GM08714 (cell line): ENCODE measurements around the gene PRPF38A.

Source experiments
- H3K4me3 ChIP-seq: fragments of 200-500 bp; sonication (Bioruptor generic); 2 replicates; pipeline ENCODE4 v1.5.1; 2014; ENCODE audit warnings: mild to moderate bottlenecking, low read length, inconsistent platforms
- ZNF274 ChIP-seq: IDR thresholded peaks from 2 replicates; pipeline ENCODE4 v1.6.1; 2012; ENCODE audit warnings: mild to moderate bottlenecking, low read depth, low read length

The PRPF38A gene

DNA sequence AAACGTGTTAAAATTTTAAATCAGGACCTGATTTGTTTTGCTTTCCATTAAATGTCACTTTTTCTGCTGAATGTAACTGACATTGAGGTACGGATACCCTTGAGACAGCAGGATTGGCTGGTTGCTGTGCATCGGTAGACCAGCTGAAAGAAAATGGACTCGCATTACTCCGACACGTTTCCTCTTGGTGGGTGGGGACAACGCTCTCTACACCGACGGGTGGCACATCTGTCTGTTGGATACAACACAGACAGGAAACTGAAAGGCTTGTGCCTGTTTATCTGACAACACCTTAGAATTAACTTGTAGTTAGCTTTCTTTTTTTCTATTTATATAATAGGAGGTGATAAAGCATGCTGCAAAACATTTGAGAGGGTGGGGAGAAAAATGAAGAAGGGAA, 19.4 kb downstream of the PRPF38A start:
- H3K4me3 ChIP-seq = no peak overlapping the region
- no peak for TF ChIP-seq ZNF274

- no peak for TF ChIP-seq ZNF274
- no peak overlapping the region for H3K4me3 ChIP-seq
Measured at GRCh38 chr1:52424231-52424636, 19.8 kb downstream of the PRPF38A start.

- H3K4me3 ChIP-seq = no peak overlapping the region
- no peak for TF ChIP-seq ZNF274
Measured at GRCh38 chr1:52424813-52425212, 20.4 kb downstream of the PRPF38A start.

DNA sequence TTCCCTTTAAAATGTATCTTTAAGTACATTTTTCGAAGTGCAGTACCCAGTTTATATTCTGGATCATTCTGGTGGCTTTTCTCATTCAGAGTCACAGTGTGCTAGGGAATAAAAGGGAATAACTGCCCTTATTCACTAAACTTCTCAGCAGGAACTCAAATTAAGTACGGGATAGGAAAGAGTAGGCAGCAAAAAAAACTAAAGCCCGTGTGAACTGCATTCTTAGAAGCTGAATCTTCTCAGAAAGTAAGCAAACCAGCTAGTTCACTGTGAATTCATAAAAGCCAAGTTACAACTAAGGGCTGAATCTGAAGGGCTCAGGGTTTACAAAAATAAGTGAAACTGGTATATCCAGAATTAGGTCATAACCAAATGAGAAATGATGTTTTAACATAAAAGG, 22.0 kb downstream of the PRPF38A start:
- TF ChIP-seq ZNF274 = no peak
- no peak overlapping the region for H3K4me3 ChIP-seq

DNA sequence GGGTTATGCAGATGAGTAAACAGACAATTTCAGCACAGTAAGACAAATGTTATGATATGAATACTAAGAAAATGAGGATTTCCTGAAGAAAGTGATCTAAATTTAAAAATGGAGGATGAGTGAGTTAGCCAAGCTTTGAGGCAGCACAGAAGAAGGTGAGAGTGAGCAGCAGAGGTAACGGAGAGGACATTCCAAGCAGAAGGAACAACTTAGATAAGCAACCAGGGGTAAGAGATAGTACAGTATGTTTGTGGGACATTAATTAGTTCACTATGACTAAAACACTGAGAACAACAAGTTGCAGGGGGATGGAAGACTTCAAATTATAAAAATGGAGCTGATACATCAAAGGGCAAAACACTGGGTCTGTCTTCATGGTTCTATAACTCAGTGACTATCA, 22.8 kb downstream of the PRPF38A start:
- TF ChIP-seq ZNF274 = no peak
- H3K4me3 ChIP-seq = no peak overlapping the region

DNA sequence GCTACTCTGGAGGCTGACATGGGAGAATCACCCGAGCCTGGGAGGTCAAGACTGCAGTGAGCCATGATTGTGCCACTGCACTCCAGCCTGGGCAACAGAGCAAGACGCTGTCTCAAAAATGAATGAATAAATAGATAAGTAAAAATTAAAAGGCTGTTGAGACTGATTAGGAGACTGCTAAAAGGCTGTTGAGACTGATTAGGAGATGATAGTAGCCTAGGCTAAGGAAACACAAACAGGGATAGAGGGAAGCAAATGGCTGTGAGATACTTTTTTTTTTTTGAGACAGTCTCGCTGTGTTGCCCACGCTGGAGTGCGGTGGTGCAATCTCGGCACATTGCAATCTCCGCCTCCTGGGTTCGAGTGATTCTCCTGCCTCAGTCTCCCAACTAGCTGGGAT, 28.4 kb downstream of the PRPF38A start:
- TF ChIP-seq ZNF274 = no peak
- no peak overlapping the region for H3K4me3 ChIP-seq

- TF ChIP-seq ZNF274 = no peak
- no peak overlapping the region for H3K4me3 ChIP-seq
Measured at GRCh38 chr1:52435211-52435610, 30.8 kb downstream of the PRPF38A start.

DNA sequence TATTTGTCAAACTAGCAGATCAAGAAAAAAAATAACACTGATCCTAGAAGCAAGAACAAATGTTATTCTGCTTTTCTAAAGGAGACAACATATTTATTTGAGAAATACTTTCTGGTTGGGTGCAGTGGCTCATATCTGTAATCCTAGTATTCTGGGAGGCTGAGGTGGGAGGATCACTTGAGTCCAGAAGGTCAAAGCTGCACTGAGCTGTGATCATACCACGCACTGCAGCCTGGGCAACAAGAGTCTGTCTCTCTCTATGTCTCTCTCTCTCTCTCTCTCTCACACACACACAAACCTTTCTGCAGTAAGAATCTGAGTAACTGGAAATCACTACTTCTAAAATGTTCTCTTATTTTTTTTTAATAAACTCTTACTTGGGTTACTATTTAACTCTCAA, 31.2 kb downstream of the PRPF38A start:
- TF ChIP-seq ZNF274 = no peak
- no peak overlapping the region for H3K4me3 ChIP-seq

DNA sequence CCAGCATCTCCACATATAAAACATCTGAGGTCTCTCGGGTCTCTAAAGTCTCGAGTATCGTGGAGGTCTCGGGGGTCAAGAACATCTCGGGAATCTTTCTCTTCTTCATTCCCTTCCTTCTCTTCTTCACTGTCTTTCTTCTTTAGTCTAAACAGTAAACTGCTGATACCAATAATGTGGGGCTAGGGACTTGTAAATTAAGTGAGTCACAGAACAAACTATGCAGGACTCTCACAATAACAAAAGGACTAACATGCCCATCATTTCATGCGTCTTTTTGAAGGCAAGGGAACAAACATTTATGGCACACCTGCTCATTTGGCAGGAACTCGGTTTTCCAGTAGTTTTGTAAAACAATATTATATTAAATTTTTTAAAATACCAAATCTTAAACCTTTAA, 32.4 kb downstream of the PRPF38A start:
- no peak for TF ChIP-seq ZNF274
- no peak overlapping the region for H3K4me3 ChIP-seq

- no peak for TF ChIP-seq ZNF274
- no peak overlapping the region for H3K4me3 ChIP-seq
Measured at GRCh38 chr1:52439976-52440375, 35.6 kb downstream of the PRPF38A start.

- H3K4me3 ChIP-seq = no peak overlapping the region
- no peak for TF ChIP-seq ZNF274
Measured at GRCh38 chr1:52444463-52444862, 40.1 kb downstream of the PRPF38A start.

DNA sequence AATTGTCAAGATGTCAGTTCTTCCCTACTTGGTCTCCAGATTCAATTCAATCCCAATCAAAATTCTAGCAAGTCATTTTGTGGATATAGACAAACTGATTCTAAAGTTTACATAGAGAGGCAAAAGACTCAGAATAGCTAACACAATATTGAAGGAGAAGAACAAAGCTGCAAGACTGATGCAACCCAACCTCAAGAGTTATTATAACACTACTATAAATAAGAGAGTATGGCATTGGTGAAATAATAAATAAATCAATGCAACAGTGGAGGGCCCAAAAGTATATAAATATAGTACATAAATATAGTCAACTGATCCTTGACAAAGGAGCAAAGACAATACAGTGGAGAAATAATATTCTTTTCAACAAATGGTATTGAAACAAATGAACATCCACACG, 49.7 kb downstream of the PRPF38A start:
- no peak for TF ChIP-seq ZNF274
- H3K4me3 ChIP-seq = no peak overlapping the region

DNA sequence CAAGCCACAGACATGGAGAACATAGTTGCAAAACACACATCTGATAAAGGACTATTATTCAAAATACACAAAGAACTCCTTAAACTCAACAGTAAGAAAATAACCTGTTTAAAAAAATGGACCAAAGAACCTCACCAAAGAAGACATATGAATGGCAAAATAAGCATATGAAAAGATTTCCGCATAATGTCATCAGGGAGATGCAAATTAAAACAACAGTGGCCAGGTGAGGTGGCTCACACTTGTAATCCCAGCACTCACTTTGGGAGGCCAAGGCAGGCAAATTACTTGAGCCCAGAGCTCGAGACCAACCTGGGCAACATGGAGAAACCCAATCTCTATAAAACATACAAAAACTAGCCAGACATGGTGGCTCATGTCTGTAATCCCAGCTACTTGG, 50.4 kb downstream of the PRPF38A start:
- no peak for TF ChIP-seq ZNF274
- H3K4me3 ChIP-seq = no peak overlapping the region

DNA sequence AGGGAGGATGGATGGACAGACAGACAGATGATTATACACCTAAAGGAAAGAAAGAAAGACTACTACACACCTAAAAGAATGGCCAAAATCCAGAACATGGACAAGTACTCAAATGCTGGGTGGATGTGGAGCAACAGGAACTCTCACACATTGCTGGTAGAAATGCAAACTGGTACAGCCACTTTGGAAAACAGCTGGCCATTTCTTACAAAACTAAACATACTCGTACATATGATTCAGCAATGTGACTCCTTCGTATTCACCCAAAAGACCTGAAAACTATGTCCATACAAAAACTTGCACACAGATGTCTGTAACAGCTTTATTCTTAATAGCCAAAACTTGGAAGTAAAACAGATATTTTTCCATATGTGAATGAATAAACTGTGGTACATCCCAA, 51.3 kb downstream of the PRPF38A start:
- TF ChIP-seq ZNF274 = no peak
- H3K4me3 ChIP-seq = no peak overlapping the region

DNA sequence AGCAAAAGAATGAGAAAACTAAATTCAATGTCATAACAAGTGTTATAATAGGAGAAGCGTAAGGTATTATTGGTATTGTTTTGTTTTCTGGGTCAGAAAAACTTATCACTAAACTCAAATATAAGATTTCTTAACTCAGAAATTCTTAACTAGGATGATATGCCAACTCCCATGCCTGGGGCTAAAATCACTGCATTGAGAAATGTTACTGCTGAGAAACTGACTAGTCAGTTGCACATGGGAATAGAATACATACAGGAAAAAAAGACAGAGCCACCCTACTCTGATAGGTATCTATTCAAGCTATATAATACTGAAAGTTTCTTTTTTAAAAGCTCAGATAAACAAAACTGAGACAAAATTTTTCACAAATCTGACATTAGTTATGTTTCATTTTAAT, 56.3 kb downstream of the PRPF38A start:
- no peak for TF ChIP-seq ZNF274
- H3K4me3 ChIP-seq = no peak overlapping the region

DNA sequence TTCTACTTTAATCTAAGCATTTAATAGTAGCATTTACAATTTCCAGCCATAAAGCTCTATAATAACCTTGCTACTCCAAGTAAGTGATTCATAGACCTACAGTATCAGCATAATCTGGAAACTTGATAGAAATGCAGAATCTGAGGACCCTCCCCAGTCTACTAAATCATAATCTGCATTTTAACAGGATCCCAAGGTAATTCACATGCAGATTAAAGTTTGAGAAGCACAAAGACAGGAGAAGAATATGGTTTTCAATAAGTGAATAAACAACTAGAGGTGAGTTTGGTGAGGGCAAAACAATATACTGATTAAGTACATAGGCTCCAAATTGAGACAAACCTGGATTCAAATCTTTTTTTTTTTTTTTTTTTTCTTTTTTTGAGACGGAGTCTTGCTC, 57.4 kb downstream of the PRPF38A start:
- H3K4me3 ChIP-seq = no peak overlapping the region
- no peak for TF ChIP-seq ZNF274

GRCh38 chr1:52463891-52464290, 59.5 kb downstream of the PRPF38A start:
- no peak overlapping the region for H3K4me3 ChIP-seq
- no peak for TF ChIP-seq ZNF274
